HEK293T (cell line): ENCODE measurements around the gene VARS2.

ENCODE experiments used
- BHLHE40 ChIP-seq: fragments of 450-650 bp; IDR thresholded peaks from 2 replicates; pipeline ENCODE4 v1.6.1; 2016; ENCODE audit warnings: mild to moderate bottlenecking, moderate library complexity, borderline replicate concordance
- CTBP1 ChIP-seq: fragments of 450-650 bp; IDR thresholded peaks from 2 replicates; pipeline ENCODE4 v1.6.1; 2016; ENCODE audit warnings: borderline replicate concordance
- FOXA1 ChIP-seq: fragments of 450-650 bp; IDR thresholded peaks from 2 replicates; pipeline ENCODE4 v1.6.1; 2016; ENCODE audit warnings: mild to moderate bottlenecking
- FOXM1 ChIP-seq: fragments of 450-650 bp; IDR thresholded peaks from 2 replicates; pipeline ENCODE4 v1.6.1; 2017; ENCODE audit warnings: mild to moderate bottlenecking, borderline replicate concordance
- HDGF ChIP-seq: fragments of 450-650 bp; IDR thresholded peaks from 2 replicates; pipeline ENCODE4 v1.6.1; 2017; ENCODE audit warnings: antibody characterized with exemption, borderline replicate concordance
- NFRKB ChIP-seq: fragments of 450-650 bp; IDR thresholded peaks from 2 replicates; pipeline ENCODE4 v1.6.1; 2016; ENCODE audit warnings: mild to moderate bottlenecking, moderate library complexity
- SUZ12 ChIP-seq: fragments of 450-650 bp; IDR thresholded peaks from 2 replicates; pipeline ENCODE4 v1.6.1; 2016; ENCODE audit warnings: mild to moderate bottlenecking

DNA sequence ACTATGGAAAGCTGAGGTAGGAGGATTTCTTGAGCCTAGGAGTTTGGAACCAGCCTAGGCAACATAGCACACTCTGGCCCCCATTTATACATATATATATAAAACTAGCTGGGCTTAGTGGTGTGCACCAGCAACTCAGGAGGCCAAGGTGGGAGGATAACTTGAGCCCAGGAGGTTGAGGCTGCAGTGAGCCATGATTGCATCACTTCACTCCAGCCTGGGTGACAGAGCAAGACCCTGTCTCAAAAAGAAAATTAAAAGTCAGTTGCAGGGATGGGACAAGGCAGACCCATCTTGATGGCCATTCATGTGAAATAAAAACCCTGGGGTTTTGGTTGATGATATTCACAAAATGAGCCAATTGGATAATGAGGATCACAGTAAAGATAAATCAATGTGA lies 12.6 kb upstream of the VARS2 start:
- TF ChIP-seq HDGF (no peak), SUZ12 (no peak), BHLHE40 (no peak), NFRKB (no peak), FOXA1 (no peak), FOXM1 (no peak), CTBP1 (no peak)
